NT2/D1 (cell line): ENCODE measurements around the gene KNCN.

ENCODE experiments used
- DNase-seq: peaks from one replicate; pipeline ENCODE4 v3.0.0-alpha.2; 2011; ENCODE audit warnings: low read depth, low spot score
- H3K27me3 ChIP-seq: 2 replicates; pipeline ENCODE4 v1.6.0; 2011; ENCODE audit warnings: mild to moderate bottlenecking; ENCODE audit not compliant: insufficient read length, insufficient read depth
- H3K36me3 ChIP-seq: 2 replicates; pipeline ENCODE4 v1.6.1; 2011; ENCODE audit warnings: mild to moderate bottlenecking, low read length, mixed read lengths; ENCODE audit not compliant: insufficient read depth, insufficient read length
- H3K4me1 ChIP-seq: 2 replicates; pipeline ENCODE4 v1.5.1; 2011; ENCODE audit not compliant: insufficient read depth, insufficient read length
- H3K4me3 ChIP-seq: 2 replicates; pipeline ENCODE4 v1.5.1; 2011; ENCODE audit warnings: low read depth; ENCODE audit not compliant: insufficient read length
- H3K9ac ChIP-seq: 2 replicates; pipeline ENCODE4 v1.6.0; 2011; ENCODE audit warnings: low read depth; ENCODE audit not compliant: insufficient read length
- H3K9me3 ChIP-seq: 2 replicates; pipeline ENCODE4 v1.5.1; 2011; ENCODE audit warnings: mild to moderate bottlenecking, low read length; ENCODE audit not compliant: insufficient read depth
- SUZ12 ChIP-seq: IDR thresholded peaks from 2 replicates; pipeline ENCODE4 v1.6.1; 2011; ENCODE audit not compliant: insufficient read length, insufficient read depth; ENCODE audit errors: extremely low read depth
- YY1 ChIP-seq: IDR thresholded peaks from 2 replicates; pipeline ENCODE4 v1.6.1; 2011; ENCODE audit not compliant: insufficient read length, insufficient read depth
- ZNF274 ChIP-seq: IDR thresholded peaks from 2 replicates; pipeline ENCODE4 v1.6.1; 2011; ENCODE audit warnings: mild to moderate bottlenecking, low read depth, low read length

The KNCN gene

DNA sequence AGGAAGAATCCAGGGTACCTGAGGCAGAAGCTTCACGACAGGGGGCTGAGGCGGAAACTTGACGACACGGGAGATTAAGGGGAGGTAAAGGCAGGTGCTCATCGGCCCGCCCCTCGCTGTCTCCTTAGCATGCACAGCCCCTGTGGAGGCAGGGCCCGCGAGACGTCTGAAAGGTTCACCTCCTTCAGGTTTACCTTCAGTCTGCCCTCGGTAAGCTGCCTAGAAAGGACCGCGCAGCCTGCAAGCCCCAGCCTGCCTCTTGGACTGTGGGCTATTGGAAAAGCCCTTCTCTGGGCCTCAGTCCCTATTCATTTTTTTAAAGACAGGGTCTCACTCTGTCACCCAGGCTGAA, 28.5 kb downstream of the KNCN start:
- DNase-seq, result no peak
- TF ChIP-seq ZNF274 (no peak), YY1 (no peak), SUZ12 (no peak)
- peaks cover 86% of the 10 kb centered on the region for H3K27me3 ChIP-seq
- H3K9me3 ChIP-seq, result no peaks in the 10 kb centered on the region
- H3K4me3 ChIP-seq, result no peak overlapping the region
- peaks cover 60% of the 10 kb centered on the region for H3K4me1 ChIP-seq
- no peaks in the 10 kb centered on the region for H3K36me3 ChIP-seq
- no peak overlapping the region for H3K9ac ChIP-seq

DNA sequence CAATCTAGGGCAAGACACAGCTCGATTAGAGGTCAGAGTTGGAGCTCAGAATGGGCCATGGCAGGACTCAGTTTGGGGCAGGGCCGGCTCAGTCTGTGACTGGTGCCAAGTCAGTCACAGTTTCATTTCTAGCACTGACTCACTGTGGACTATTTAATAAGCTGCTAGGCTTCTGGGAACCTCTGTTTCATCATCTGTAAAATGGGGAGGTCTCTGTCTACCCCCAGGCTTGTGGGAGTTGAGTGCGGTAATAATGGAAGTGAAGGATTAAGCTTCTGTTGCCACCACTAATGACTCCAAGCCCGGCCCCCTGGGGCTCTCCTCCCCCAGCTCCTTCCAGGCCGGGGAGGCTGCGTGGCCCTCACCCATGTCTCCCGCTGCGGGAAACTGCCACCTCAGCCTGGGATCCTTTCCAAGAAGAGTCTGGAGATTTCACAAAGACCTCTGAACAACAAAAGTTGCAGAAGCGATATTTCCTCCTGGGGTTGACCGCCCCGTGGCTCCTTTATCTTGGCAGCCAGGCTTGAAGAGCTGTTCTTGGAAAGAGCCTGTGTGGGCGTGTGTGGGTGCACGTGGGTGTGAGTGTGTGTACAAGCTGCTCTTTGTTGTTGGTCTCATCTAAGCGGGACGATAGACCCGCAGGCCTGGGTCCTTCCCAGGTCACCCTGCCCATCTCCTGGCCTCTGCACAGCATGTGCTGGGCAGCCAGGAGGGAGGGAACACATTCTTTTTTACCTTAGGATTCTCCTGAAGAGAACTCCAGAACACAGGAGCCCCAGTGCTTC, 29.1 kb downstream of the KNCN start:
- Histone ChIP-seq H3K4me1 (peaks cover 58% of the 10 kb centered on the region), H3K4me3 (no peak overlapping the region), H3K36me3 (no peaks in the 10 kb centered on the region), H3K9ac (no peak overlapping the region), H3K9me3 (no peaks in the 10 kb centered on the region), H3K27me3 (peaks cover 82% of the 10 kb centered on the region)
- no peak for DNase-seq
- TF ChIP-seq SUZ12 (no peak), YY1 (no peak), ZNF274 (no peak)

DNA sequence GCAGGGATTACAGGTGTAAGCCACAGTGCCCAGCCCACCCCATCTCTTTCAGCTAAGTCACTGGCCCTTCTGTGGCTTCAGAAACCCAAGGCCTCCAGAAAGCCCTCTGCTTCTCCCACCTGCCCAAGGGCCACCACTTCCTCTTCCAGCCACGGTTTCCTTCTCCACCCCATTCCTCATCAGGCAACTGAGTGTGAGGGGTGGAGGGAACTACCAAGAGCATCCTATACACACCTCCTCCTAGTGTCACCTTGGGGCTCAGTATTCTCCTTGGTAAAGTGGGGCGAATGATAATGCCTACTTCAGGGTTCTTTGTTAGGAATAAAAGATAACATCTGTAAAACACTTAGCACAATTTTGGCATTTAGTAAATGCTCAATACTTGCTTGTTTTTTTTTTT, 30.0 kb downstream of the KNCN start:
- no peak for TF ChIP-seq SUZ12
- TF ChIP-seq YY1, result no peak
- no peak for TF ChIP-seq ZNF274
- DNase-seq, result no peak
- H3K36me3 ChIP-seq, result no peaks in the 10 kb centered on the region
- H3K9ac ChIP-seq, result no peak overlapping the region
- H3K27me3 ChIP-seq, result peaks cover 75% of the 10 kb centered on the region
- H3K9me3 ChIP-seq, result no peaks in the 10 kb centered on the region
- no peak overlapping the region for H3K4me3 ChIP-seq
- H3K4me1 ChIP-seq, result peaks cover 57% of the 10 kb centered on the region

DNA sequence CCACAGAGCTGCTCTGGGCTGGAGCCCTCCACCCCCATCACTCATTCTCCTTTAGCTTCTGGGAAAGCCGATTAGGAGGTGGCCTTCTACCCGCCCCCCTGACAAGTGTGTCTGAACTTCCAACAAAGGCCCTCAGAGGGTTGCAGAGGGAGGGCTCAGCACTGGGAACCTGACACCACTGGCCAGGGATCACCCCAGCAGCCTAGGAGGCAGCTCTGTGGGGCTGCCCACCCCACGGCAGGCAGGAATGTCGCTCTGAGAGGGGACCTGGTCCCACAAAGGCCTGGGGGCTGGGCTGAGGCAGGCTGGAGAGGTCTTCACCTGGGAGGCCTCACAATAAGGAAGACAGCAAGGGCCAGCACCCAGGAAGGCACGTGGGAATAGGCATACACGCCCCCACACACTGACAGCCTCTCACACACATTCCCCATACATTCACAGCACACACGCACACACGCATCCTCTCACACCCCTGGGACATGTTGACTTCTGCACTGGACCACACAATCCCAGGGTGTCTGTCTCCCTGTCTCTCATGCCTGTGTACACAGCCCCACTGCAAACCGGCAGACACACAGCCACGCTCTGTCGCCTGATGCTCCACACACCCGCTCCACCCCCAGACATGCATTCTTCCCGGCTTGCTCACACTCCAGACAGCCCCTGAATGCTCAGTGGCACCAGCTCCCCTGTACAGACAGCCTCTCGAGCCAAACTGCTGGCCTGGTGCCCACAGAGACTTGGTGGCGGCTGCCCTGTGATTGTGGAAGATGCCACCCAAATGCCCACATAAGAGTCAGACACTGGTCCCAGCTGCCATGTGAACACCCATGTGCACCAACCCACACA, 31.2 kb downstream of the KNCN start:
- peak; percentile 66 for DNase-seq
- H3K4me3 ChIP-seq, result no peak overlapping the region
- H3K4me1 ChIP-seq, result peaks cover 60% of the 10 kb centered on the region

DNA sequence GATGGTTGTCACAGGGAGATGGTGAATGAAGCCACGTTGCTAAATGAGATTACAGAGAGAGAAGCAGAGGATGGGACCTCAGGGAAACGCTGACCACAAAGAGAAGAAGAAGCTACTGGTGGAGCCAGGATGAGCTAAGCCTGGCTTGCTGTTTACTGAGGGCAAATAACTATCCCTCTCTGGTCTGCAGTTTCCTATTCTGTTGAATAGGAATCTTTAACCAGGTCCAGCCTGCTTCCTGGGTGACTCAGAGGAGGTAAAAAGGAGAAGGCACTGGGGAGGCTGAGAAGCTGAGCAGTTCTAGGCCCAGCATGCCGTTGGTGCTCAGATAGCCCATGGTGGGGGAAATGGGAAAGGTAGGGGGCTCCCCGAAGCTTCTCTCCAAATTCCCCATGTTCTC, 32.2 kb downstream of the KNCN start:
- no peaks in the 10 kb centered on the region for H3K36me3 ChIP-seq
- H3K9ac ChIP-seq, result no peak overlapping the region
- H3K9me3 ChIP-seq, result no peaks in the 10 kb centered on the region
- TF ChIP-seq SUZ12, result no peak
- TF ChIP-seq YY1, result no peak
- no peak for TF ChIP-seq ZNF274
- peaks cover 74% of the 10 kb centered on the region for H3K27me3 ChIP-seq
- no peak for DNase-seq
- H3K4me3 ChIP-seq, result no peak overlapping the region
- H3K4me1 ChIP-seq, result peaks cover 61% of the 10 kb centered on the region

More for the DNA sequence above, 31.2 kb downstream of the KNCN start:
- H3K27me3 ChIP-seq, result peaks cover 75% of the 10 kb centered on the region
- peak overlapping the region; percentile 51 for H3K9ac ChIP-seq
- no peaks in the 10 kb centered on the region for H3K9me3 ChIP-seq
- TF ChIP-seq ZNF274, result no peak
- no peak for TF ChIP-seq YY1
- no peak for TF ChIP-seq SUZ12
- H3K36me3 ChIP-seq, result no peaks in the 10 kb centered on the region

DNA sequence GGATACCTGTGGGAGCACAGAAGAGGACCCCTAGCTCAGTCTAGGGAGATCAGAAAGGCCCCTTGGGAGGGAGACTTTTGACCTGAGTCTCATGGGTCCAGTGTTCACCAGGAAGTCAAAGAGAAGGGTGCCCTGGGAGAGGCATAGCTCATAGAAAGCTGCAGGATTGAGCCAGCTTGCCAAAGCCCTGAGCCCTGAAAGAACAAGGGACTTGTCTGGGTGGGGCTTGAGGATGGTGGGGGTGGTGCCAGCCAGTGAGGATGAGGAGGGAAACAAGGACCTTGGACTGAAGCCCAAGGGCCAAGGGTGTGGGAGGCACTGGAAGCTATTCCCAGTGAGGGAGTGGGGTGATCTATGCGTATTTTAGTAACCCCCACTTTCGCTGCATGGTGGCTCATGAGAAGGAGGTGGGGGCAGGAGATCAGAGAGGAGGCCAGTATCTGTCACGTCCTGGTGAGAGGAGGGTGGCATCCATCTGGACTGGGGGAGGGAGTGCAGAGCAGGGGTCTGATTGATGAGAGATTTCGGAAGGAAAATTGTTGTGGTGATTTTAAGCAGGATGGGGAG, 33.4 kb downstream of the KNCN start:
- H3K36me3 ChIP-seq, result no peaks in the 10 kb centered on the region
- peaks cover 71% of the 10 kb centered on the region for H3K27me3 ChIP-seq
- DNase-seq, result no peak
- no peaks in the 10 kb centered on the region for H3K9me3 ChIP-seq
- peaks cover 59% of the 10 kb centered on the region for H3K4me1 ChIP-seq
- TF ChIP-seq ZNF274, result no peak
- no peak for TF ChIP-seq YY1
- TF ChIP-seq SUZ12, result no peak
- H3K9ac ChIP-seq, result no peak overlapping the region
- no peak overlapping the region for H3K4me3 ChIP-seq

DNA sequence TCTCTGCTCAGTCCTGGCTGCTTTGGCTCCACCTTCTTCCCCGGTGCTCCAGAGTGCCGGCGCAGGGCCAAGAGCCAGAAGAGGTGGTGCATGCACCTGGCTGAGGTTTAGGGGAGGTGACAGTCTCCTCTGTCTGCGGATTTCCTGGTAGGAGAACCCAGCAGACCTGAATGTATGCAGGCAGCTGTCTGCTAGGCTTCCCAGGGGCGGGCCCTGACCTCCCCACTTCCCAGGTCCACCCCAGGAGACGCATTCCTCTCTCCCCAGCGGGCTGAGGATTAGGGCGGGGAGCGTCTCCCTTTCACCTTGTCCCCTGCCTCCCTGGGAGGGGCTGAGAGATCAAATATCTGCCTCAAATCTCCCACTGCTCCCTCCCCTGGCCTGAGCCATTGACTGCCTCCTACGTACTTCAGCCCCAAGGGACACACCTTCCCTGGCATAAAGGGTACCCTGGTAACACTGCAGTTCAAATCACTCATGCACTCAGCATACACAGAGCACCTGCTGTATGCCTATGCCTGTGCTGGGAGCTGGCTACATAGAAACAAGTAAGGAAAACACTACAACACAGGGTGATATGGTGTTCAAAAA, 34.3 kb downstream of the KNCN start:
- Histone ChIP-seq H3K27me3 (peaks cover 64% of the 10 kb centered on the region), H3K9ac (peak overlapping the region; percentile 6), H3K36me3 (no peaks in the 10 kb centered on the region), H3K4me1 (peaks cover 60% of the 10 kb centered on the region), H3K9me3 (no peaks in the 10 kb centered on the region), H3K4me3 (no peak overlapping the region)
- TF ChIP-seq SUZ12 (no peak), YY1 (no peak), ZNF274 (no peak)
- DNase-seq, result peak; percentile 82
